Kidney glomerular epithelial cell (primary cell): ENCODE data around the gene SYT3.
"Not testable (repeated sequence)": the region's sequence is repeated elsewhere in the genome, so short reads cannot be mapped to it uniquely, and the experiment has no call there.

Source experiments
- DNase-seq: peaks from one replicate; lab custom pipeline; 2025; lab: John Stamatoyannopoulos, UW

SYT3 gene

GRCh38 chr19:50602935-50603334, 36.7 kb downstream of the SYT3 start:
- no peak for DNase-seq

GRCh38 chr19:50602496-50602895, 37.2 kb downstream of the SYT3 start:
- DNase-seq = no peak

- no peak for DNase-seq
These were observed 37.6 kb downstream of the SYT3 start for GRCh38 chr19:50602089-50602422.

- DNase-seq = no peak
These were observed 38.1 kb downstream of the SYT3 start for GRCh38 chr19:50601407-50602088.

GRCh38 chr19:50599427-50599826, 40.3 kb downstream of the SYT3 start:
- no peak for DNase-seq

GRCh38 chr19:50590191-50590590, 49.5 kb downstream of the SYT3 start:
- no peak for DNase-seq

- not testable (repeated sequence) for DNase-seq
These were observed 57.7 kb downstream of the SYT3 start for GRCh38 chr19:50581795-50582660.

- DNase-seq = peak; percentile 88
These were observed 58.6 kb downstream of the SYT3 start for GRCh38 chr19:50580970-50581634.

- no peak for DNase-seq
These were observed 59.4 kb downstream of the SYT3 start for GRCh38 chr19:50580240-50580639.

- DNase-seq = not testable (repeated sequence)
These were observed 62.9 kb downstream of the SYT3 start for GRCh38 chr19:50576769-50577168.

- no peak for DNase-seq
These were observed 65.8 kb downstream of the SYT3 start for GRCh38 chr19:50573741-50574461.
